Measurements from ENCODE around the gene SDR42E2.
"Not testable (repeated sequence)": the region's sequence is repeated elsewhere in the genome, so short reads cannot be mapped to it uniquely, and the experiment has no call there.

SDR42E2 gene

DNA sequence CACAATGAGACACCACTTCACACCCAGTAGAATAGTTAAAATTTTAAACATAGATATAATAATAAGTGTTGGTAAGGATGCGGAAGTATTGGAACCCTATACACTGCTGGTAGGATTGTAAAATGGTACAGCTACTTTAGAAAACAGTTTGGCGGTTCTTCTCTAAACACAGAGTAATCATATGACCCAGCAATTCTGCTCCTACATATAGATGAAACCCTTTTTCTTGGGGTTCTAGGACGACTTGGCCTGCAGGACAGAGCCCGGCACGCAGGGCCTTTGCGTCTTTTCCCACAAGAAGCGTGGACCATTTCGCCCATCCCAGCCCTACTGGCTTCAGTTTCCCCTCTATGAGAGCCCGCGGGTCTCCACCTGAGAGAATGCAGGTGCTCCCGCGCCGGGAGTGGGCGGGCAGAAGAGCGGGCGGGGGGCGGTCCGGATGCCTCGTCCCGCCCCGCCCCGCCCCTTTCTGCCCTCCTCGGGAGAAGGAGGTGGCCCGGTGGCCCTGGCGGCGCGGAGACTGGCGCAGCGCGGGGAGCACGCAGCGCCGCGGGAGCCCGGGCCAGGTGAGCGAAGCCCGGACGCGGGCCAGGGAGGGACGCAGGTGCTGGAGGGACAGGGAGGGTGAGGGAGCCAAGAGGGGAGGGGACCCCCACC is at the start of gene SDR42E2:
TSS of gene SDR42E2 (plus strand) at position 508 of the 657 bp plus-strand sequence. CDS start 3,077 bp downstream, outside the sequence.
- DNase-seq, result peak; percentile 28

- DNase-seq, result no peak
Observed at GRCh38 chr16:22116095-22116700, 46.1 kb upstream of the SDR42E2 start.

DNA sequence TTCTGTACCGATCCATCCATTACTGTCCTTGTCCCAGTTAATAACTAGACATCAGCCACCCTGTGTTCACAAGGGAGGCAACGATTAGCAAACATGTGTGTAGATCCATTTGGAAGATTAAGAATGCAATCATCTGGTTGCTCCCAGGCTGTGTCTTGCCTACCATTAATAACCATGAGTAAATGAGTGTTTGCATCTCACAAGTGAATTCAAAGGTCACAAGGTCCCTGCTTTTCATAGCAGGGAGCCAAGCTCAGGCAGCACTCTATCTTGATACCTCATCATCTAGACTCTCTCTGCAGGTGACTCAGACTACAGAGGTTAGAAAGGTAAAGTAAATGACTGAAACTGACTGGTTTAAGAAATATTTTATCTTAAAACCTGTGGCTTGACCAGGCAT is 44.7 kb upstream of the SDR42E2 start:
- no peak for DNase-seq

GRCh38 chr16:22120440-22120839 is 41.9 kb upstream of the SDR42E2 start:
- DNase-seq, result no peak

- no peak for DNase-seq
Observed at GRCh38 chr16:22122239-22122638, 40.1 kb upstream of the SDR42E2 start.

GRCh38 chr16:22123146-22123545 is 39.2 kb upstream of the SDR42E2 start:
- DNase-seq, result no peak

- no peak for DNase-seq
Observed at GRCh38 chr16:22123759-22124490, 38.4 kb upstream of the SDR42E2 start.

GRCh38 chr16:22124583-22125284 is 37.6 kb upstream of the SDR42E2 start:
- no peak for DNase-seq

GRCh38 chr16:22126037-22126558 is 36.2 kb upstream of the SDR42E2 start:
- DNase-seq, result no peak

DNA sequence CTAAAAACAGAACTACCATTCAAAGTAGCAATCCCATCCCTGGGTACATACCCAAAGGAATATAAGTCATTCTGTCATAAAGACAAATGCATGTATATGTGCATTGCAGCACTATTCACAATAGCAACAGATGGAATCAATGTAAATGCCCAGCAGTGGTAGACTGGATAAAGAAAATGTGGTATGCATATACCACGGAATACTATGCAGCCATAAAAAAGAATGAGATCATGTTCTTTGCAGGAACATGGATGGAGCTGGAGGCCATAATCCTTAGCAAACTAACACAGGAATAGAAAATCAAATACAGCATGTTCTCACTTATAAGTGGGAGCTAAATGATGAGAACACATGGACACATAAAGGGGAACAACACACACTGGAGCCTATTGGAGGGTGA is 33.8 kb upstream of the SDR42E2 start:
- not testable (repeated sequence) for DNase-seq

GRCh38 chr16:22130528-22130927 is 31.8 kb upstream of the SDR42E2 start:
- DNase-seq, result no peak

GRCh38 chr16:22132801-22133200 is 29.5 kb upstream of the SDR42E2 start:
- no peak for DNase-seq

GRCh38 chr16:22138482-22138881 is 23.8 kb upstream of the SDR42E2 start:
- no peak for DNase-seq

- DNase-seq, result no peak
Observed at GRCh38 chr16:22139008-22139407, 23.3 kb upstream of the SDR42E2 start.

- no peak for DNase-seq
Observed at GRCh38 chr16:22139732-22140131, 22.6 kb upstream of the SDR42E2 start.

- DNase-seq, result no peak
Observed at GRCh38 chr16:22141767-22142166, 20.5 kb upstream of the SDR42E2 start.

GRCh38 chr16:22144520-22144919 is 17.8 kb upstream of the SDR42E2 start:
- DNase-seq, result no peak

DNA sequence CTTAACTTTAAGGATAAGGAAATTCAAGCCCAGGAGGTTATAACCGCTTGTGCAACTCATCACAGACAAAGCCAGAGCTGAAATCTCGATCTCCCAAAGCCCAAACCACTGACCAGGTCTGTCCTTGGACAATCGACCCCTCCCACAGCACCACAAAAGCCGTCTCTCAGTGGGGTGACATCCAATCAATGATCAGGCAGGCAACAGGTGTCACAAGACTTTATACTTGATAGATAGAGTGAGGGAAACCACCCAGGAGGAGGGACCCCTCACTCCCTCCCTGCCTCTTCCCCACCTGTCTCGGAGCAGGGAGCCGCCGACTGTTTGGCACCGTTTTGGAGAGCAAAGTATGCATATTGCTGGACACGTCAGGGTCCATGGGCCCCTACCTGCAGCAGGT is 14.5 kb upstream of the SDR42E2 start:
- DNase-seq, result no peak

GRCh38 chr16:22151246-22151998 is 10.9 kb upstream of the SDR42E2 start:
- DNase-seq, result no peak

DNA sequence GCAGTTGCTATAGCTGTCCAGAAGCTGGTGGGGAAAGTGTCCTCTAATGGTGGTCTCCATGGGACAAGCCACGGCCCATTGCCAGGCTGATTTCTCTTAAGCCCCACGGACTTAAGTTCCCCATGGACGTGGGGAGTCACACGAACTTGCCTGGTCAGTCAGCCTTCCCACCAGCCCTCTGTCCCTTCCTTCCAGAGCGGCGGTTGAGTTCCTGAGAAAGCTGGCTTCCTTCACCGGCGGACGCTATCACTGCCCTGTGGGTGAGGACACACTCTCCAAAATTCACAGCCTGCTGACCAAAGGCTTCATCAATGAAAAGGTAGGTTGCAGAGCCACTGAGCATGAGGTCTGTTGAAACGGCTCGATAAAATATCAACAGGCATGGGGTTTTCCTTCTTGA is 10.0 kb upstream of the SDR42E2 start:
- no peak for DNase-seq

DNA sequence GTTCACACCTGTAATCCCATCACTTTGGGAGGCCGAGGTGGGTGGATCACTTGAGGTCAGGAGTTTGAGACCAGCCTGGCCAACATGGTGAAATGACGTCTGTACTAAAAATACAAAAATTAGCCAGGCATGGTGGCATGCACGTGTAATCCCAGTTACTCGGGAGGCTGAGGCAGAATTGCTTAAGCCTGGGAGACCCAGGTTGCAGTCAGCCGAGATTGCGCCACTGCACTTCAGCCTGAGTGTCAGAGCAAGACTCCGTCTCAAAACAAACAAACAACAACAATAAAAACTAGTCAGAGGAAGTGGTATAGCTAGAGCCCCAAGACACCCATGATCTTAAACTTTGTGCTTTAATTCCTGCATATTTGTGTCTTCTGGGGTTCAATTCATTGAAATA is 9.2 kb upstream of the SDR42E2 start:
- not testable (repeated sequence) for DNase-seq

- DNase-seq, result no peak
Observed at GRCh38 chr16:22161401-22161800, 905 bp upstream of the SDR42E2 start.

- DNase-seq, result no peak
Observed at GRCh38 chr16:22162656-22163009, 327 bp downstream of the SDR42E2 start.
